Adipose tissue (tissue), 3 donors: ENCODE results near the gene FNDC3B. TPM values are rescaled to one million over a fixed set of nuclear protein-coding genes. Genes with fewer than 3 reads are reported as not detected.

Source experiments
- H3K27ac ChIP-seq: one replicate; pipeline ENCODE4 v1.5.1; 2013; ENCODE audit warnings: low read depth, low read length
- WGBS, 3 donors: extraction: QIAGEN DNeasy Blood & Tissue Kit; methylation state at CpG; one replicate each; pipeline ENCODE4 v1.1.7; 2013; 5-methylcytosine and 5-hydroxymethylcytosine counted together
- polyA plus RNA-seq, 3 donors: library from polyadenylated mRNA; stranded (reverse); fragments of 200-250 nt; gene quantifications; one replicate each; pipeline ENCODE4 v1.2.3, GENCODE V29; 2013
- donor health status: healthy with polysubstance abuse.
- donor health status: Bipolar disorder and iron deficiency.
- donor health status: healthy.

The FNDC3B gene
- polyA plus RNA-seq, 3 donors, result 12.9 to 31.8 (median 29.6) TPM

GRCh38 chr3:172405914-172406313 lies 366.5 kb downstream of the FNDC3B start:
- 89 to 97% (median 92%) methylated on average over 2 of the region's 2 CpGs for WGBS, 3 donors
- H3K27ac ChIP-seq, result no peak overlapping the region

GRCh38 chr3:172407872-172408271 lies 368.5 kb downstream of the FNDC3B start:
- WGBS, 3 donors, result 72 to 77% (median 77%) methylated on average over 3 of the region's 3 CpGs
- no peak overlapping the region for H3K27ac ChIP-seq

DNA sequence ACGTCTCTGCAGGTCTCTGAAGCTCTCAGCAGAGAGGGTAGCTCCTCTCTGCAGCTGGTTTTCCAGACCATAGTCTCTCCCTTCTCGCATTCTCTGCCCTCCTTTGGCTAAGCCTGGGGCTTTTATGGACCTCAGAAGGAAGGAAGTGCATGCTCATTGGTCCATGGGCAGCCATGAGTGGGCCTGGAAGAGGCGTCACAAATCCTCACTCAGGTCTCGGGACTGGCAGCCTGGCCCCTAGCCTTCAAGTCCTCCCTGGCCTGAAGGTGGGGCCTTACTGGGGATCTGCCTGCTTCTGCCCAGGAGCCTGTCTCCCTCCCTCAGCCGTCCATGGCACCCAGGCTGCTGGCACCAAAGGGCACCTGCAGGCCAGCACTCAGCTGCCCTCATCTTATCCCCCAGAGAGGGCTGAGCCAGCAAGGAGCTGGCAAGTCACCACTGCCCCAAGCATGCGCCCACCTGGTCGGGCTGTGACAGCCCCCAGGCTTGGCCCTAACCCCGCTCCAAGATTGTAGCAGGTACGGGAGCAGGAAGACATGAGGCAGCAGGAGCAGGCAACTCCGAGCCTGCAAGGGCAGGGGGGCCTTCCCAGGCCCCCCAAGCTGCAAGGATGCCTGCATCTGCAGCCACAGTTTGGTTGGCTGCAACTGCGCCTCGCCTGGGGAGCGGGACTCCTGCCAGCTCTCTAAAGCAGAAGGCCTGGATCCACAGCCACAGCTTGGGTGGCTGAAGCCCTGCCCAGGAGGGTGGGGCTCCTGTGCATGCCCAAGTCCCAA lies 371.5 kb downstream of the FNDC3B start:
- no peak overlapping the region for H3K27ac ChIP-seq
- WGBS, 3 donors, result 84 to 88% (median 87%) methylated on average over 13 of the region's 13 CpGs

DNA sequence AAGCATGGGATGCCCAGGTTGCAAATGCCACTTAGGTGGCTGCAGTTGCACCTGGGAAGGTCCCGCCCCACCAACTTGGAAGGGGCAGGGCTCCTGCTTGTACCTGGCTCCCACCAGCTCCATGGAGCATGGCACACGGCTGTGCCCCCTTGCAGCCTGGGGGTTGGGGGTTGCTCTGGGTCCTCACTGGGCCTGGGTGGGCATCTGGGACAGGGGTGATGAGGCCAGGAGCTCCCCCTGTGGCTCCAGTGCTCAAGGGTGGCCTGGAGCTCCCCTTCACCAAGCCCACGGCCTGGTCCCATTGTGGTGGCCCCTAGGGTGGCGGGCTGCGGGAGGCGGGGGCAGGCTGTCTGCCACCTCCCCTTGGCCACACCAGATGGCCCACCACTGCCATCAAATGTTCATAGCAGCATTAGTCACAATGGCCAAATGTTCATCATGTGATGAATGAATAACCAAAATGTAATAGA lies 372.1 kb downstream of the FNDC3B start:
- no peak overlapping the region for H3K27ac ChIP-seq
- WGBS, 3 donors, result 92 to 93% (median 93%) methylated on average over 6 of the region's 6 CpGs

GRCh38 chr3:172415323-172415722 lies 375.9 kb downstream of the FNDC3B start:
- no peak overlapping the region for H3K27ac ChIP-seq
- WGBS, 3 donors, result 71 to 76% (median 73%) methylated on average over 5 of the region's 5 CpGs

DNA sequence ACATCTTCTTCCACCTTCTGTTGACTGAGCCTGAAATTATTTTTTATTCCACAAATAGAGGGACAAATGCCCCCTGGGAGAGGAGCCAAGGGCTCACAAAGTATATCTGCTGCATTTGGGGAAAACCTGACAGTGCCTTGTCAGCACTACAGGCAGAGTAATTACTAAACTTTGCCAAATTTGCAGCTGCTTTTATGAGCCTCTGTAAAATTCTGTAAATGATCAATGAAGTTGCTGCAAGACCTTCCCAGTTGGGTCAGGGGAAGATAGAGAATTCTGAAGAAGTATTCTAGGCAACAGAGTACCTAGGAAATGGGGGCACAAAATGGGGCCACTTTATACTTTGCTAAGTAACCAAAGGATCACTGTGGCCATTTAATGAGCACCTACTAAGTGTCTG lies 398.3 kb downstream of the FNDC3B start:
- H3K27ac ChIP-seq, result no peak overlapping the region

DNA sequence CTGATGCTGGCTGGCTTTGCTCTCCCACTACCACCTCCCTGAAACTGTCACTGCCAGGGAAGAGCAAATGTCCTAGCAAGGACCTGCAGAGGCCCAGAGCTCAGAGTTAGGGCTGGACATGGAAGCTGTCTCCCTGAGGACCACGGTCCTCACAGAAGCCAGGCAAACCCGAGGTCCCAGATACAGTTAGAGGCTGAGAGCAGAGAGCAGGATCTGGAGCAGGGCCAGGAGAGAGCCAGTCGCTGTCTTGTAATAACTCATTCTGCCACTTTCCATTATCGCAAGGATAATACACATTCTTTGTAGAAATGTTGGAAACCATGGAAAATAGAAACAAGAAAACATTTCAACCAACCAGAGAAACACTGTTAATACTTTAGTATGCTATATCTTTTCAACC lies 398.8 kb downstream of the FNDC3B start:
- WGBS, 3 donors, result 49 to 57% (median 56%) methylated on average over 4 of the region's 4 CpGs
- no peak overlapping the region for H3K27ac ChIP-seq

DNA sequence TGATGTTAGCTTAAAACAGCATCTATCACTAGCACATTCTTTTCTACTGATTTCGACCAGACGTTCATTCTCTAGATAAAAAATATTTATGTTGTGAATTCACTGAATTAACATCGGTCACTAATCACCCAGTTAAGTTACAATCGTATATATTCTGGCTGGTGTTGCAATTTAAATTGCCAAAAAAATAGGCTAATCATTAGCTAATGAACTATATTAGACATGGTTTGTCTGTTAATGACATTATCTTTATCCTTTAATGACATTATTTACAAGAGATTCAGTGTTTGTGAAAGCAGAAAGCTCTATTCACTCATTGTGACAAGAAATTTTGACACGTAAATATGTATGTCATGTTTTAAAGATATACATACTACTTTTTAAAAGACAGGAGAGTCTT lies 402.2 kb downstream of the FNDC3B start:
- 63 to 84% (median 74%) methylated on average over 5 of the region's 5 CpGs for WGBS, 3 donors
- H3K27ac ChIP-seq, result no peak overlapping the region

DNA sequence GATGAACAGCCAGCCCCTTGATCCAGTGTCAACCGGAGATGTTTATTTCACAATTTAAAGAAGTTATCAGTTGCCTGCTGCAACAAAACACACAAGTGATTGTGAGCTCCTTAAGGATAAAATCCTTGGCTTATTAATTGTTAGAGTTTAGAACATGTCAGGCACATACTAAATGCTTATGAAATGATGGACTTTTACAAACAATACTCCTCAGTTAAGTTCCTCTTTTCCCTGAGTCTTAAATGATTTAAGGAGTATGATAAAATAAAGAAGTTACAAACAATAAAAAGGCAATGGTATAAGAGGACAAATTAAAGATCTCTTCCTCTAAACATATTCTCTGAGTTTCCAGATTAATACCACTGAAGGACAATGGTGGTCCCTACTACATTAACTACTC lies 403.2 kb downstream of the FNDC3B start:
- H3K27ac ChIP-seq, result no peak overlapping the region
- 73 to 94% (median 84%) methylated on average over 1 of the region's 1 CpG for WGBS, 3 donors

DNA sequence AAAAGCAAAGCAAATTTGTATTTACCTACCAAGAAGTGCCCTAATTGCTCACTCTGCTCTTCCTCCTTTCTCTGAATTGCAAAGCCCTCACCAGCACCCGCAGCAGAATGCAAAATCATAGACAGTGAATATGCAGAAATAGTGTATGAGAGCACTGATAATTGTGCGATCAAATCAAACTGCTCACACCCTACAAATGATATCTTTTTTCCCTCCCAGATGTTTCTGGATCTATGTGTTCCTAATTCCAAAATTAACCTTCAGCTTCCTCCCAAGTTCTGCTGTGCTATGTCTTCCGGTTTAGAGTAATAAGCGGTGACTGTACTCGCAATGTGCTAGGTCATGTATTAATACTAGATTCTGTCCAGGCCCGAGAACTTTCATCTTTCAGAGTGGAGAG lies 405.4 kb downstream of the FNDC3B start:
- WGBS, 3 donors, result 72 to 86% (median 84%) methylated on average over 6 of the region's 6 CpGs
- no peak overlapping the region for H3K27ac ChIP-seq

GRCh38 chr3:172446198-172446597 lies 406.8 kb downstream of the FNDC3B start:
- no peak overlapping the region for H3K27ac ChIP-seq
- WGBS, 3 donors, result 85 to 89% (median 88%) methylated on average over 3 of the region's 3 CpGs

DNA sequence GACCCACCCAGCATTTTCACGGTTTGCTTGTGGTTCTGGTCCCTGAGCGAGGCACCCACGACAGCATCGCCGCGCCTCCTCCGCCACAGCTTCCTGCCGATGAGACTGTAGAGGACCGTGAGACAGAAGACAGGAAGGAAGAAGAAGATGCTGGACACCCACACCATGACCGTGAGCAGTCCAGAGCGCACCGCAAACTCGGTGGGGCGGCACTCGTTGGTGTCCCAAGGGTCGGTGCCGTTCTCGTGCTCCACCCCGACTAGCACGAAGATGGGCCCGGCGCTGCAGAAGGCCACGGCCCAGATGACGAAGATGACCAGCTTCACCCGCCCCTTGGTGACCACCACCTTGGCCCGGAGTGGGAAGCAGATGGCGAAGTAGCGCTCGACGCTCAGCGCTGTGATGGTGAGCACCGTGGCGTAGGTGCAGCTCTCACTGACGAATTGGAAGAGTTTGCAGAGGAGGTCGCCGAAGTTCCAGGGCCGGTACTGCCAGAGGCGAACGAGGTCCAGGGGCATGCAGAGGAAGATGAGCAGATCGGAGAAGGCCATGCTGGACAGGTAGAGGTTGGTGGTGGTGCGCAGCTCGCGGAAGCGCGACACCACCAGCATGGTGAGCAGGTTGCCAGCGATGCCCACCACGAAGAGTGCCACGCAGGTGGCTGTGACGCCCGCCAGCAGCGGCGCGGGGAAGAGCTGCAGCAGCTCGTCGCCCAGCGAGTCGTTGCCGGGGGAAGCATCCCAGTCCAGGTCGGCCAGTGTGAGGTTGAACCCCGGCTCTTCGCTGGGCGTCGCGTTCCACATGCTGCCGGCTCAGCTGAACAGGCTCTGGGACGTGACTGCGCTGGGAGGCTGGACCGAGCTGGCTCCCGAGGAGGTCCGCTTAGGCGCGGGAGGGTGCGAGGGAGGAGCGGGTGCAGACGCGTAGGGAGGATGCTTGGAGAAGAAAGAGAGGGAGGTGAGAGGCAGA lies 408.5 kb downstream of the FNDC3B start, which contains the start of gene GHSR:
Gene GHSR (minus strand): TSS at position 846 of the 969 bp plus-strand sequence. CDS start 43 bp downstream, at position 803.
- 8 to 12% (median 9%) methylated on average over 72 to 76 of the region's 76 CpGs for WGBS, 3 donors

GRCh38 chr3:172448661-172449465 lies 409.5 kb downstream of the FNDC3B start:
- H3K27ac ChIP-seq, result no peak overlapping the region
- WGBS, 3 donors, result 6 to 8% (median 8%) methylated on average over 43 of the region's 43 CpGs

More for the DNA sequence above, 408.5 kb downstream of the FNDC3B start, which contains the start of gene GHSR:
- no peak within 1 kb of the TSS for H3K27ac ChIP-seq

GRCh38 chr3:172449466-172450149 lies 410.2 kb downstream of the FNDC3B start:
- WGBS, 3 donors, result 6 to 8% (median 7%) methylated on average over 34 of the region's 34 CpGs
- H3K27ac ChIP-seq, result no peak overlapping the region
